ENCODE results near the gene COL8A1. TPM values are rescaled to one million over a fixed set of nuclear protein-coding genes. Genes with fewer than 3 reads are reported as not detected.

COL8A1 gene
- total and polyA plus RNA-seq, 8 donors, result 0.24 to 10.1 (median 0.59) TPM

- Histone ChIP-seq H3K4me3 (no peak overlapping the region), H3K36me3 (no peaks in the 10 kb centered on the region), H3K27me3 (no peaks in the 10 kb centered on the region), H3K4me1 (no peaks in the 10 kb centered on the region), H3K27ac (no peak overlapping the region), H3K9me3 (no peaks in the 10 kb centered on the region)
- ATAC-seq (no peak), DNase-seq (no peak), FAIRE-seq (no peak)
- 27 to 30% methylated on average over 2 of the region's 2 CpGs for WGBS, 2 donors
- intact Hi-C loops (cut with DNase I), result no loop called here
- TF ChIP-seq, protein P1, sequence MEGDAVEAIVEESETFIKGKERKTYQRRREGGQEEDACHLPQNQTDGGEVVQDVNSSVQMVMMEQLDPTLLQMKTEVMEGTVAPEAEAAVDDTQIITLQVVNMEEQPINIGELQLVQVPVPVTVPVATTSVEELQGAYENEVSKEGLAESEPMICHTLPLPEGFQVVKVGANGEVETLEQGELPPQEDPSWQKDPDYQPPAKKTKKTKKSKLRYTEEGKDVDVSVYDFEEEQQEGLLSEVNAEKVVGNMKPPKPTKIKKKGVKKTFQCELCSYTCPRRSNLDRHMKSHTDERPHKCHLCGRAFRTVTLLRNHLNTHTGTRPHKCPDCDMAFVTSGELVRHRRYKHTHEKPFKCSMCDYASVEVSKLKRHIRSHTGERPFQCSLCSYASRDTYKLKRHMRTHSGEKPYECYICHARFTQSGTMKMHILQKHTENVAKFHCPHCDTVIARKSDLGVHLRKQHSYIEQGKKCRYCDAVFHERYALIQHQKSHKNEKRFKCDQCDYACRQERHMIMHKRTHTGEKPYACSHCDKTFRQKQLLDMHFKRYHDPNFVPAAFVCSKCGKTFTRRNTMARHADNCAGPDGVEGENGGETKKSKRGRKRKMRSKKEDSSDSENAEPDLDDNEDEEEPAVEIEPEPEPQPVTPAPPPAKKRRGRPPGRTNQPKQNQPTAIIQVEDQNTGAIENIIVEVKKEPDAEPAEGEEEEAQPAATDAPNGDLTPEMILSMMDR (IDR thresholded peaks at IDR 0.05), result no peak
Measured at GRCh38 chr3:99674086-99674789, 35.8 kb downstream of the COL8A1 start.

DNA sequence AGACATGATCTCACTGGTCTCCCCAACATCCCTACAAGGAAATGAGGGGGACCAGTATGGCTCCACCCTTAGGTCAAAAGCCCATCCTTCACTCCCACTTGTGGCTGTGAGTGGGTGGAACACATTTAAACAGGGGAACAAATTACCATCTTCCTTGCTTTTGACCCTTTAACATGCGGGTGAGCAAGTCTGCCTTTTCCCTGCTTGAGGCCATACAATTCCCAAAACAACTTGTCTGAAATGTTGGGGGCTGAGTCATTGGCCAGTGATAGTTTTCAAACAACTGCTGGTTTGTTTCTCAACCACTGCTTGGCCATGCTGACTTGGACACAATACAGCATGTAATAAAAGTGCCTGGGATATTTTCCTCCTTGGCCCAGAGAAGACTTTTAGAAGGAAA is 39.6 kb downstream of the COL8A1 start:
- no peak for DNase-seq
- TF ChIP-seq, protein P1 (IDR thresholded peaks at IDR 0.05), result no peak
- ATAC-seq, result peak in 3 of 4 donors; percentile 28 to 54 (median 51)
- Histone ChIP-seq H3K4me1 (no peaks in the 10 kb centered on the region), H3K4me3 (no peak overlapping the region), H3K27me3 (no peaks in the 10 kb centered on the region), H3K27ac (no peak overlapping the region), H3K36me3 (no peaks in the 10 kb centered on the region), H3K9me3 (no peaks in the 10 kb centered on the region)
- WGBS, 2 donors, result 59 to 88% methylated on average over 1 of the region's 1 CpG
- intact Hi-C loops (cut with DNase I), result no loop called here
- no peak for FAIRE-seq

DNA sequence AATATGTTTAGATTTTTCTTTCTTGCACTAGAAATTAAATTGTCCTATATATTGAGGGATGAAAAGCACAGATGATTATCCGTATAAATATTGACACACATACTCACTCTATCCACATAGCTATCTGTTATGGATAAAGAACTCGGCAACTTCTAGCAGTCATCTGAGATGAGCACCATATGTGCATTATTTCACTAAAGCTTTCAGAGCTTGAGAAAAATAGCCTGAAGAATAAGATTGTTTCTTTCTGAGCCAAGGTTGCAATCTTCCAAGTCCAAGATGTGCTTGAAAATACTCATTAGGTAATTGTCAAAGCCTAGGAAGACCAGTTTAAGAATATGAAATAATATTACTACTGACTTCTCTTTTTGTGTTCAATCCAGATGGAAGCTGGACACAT is 40.5 kb downstream of the COL8A1 start:
- no peaks in the 10 kb centered on the region for H3K9me3 ChIP-seq
- no peak for DNase-seq
- H3K27ac ChIP-seq, result no peak overlapping the region
- ATAC-seq, result no peak
- TF ChIP-seq, protein P1 (IDR thresholded peaks at IDR 0.05), result no peak
- WGBS, 2 donors, result 38 to 58% methylated on average over 2 of the region's 2 CpGs
- no peaks in the 10 kb centered on the region for H3K4me1 ChIP-seq
- intact Hi-C loops (cut with DNase I), result no loop called here
- FAIRE-seq, result no peak
- H3K4me3 ChIP-seq, result no peak overlapping the region
- no peaks in the 10 kb centered on the region for H3K36me3 ChIP-seq
- H3K27me3 ChIP-seq, result no peaks in the 10 kb centered on the region

DNA sequence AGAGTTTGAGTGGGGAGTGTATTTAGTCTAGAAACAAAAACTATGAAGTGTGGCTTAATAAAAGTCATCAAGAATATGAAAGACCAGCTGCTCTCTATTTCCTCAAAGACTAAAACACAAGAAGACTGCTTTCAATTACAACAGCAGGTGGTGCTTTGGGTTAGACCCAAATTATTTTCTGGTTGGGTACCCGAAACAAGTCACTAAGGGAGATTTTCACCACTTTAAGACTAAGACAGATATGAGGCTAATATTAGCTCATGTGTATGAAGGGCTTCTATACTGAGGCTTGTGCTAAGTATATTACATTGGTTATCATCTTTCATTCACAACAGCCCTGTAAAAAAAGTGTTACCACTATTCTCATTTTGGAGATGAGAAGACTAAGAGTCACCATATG is 43.1 kb downstream of the COL8A1 start:
- ATAC-seq (no peak), DNase-seq (no peak), FAIRE-seq (no peak)
- intact Hi-C loops (cut with DNase I), result no loop called here
- Histone ChIP-seq H3K36me3 (no peaks in the 10 kb centered on the region), H3K27ac (no peak overlapping the region), H3K27me3 (no peaks in the 10 kb centered on the region), H3K9me3 (no peaks in the 10 kb centered on the region), H3K4me3 (no peak overlapping the region), H3K4me1 (no peaks in the 10 kb centered on the region)
- 44 to 54% methylated on average over 1 of the region's 1 CpG for WGBS, 2 donors
- TF ChIP-seq, protein P1 (IDR thresholded peaks at IDR 0.05), result no peak

- Histone ChIP-seq H3K4me3 (no peak overlapping the region), H3K36me3 (no peaks in the 10 kb centered on the region), H3K27me3 (no peaks in the 10 kb centered on the region), H3K27ac (no peak overlapping the region), H3K9me3 (no peaks in the 10 kb centered on the region), H3K4me1 (no peaks in the 10 kb centered on the region)
- intact Hi-C loops (cut with DNase I), result no loop called here
- WGBS, 2 donors, result 84 to 91% methylated on average over 9 of the region's 9 CpGs
- TF ChIP-seq, protein P1 (IDR thresholded peaks at IDR 0.05), result no peak
- ATAC-seq (no peak), DNase-seq (no peak), FAIRE-seq (no peak)
Measured at GRCh38 chr3:99681976-99682375, 43.6 kb downstream of the COL8A1 start.
